AG04449 (cell line): ENCODE data around the gene DHX15.

Experiments used
- CTCF ChIA-PET: fragments of 350-600 bp; formaldehyde crosslinking; extraction: SDS; loops from one replicate; lab custom pipeline; 2021; ENCODE audit warnings: antibody characterized with exemption; lab: Yijun Ruan, JAX
- POLR2A ChIA-PET: fragments of 400-600, 350-600 bp; formaldehyde crosslinking; extraction: SDS; loops from one replicate; lab custom pipeline; 2020; ENCODE audit warnings: antibody characterized with exemption, inconsistent platforms; lab: Yijun Ruan, JAX
- DNase-seq: peaks from one replicate; pipeline ENCODE4 v3.0.0-alpha.2; 2010; ENCODE audit warnings: low read depth, low spot score
- H3K4me3 ChIP-seq: 2 replicates; pipeline ENCODE4 v1.5.1; 2011; ENCODE audit warnings: low read depth, mild to moderate bottlenecking, control low read depth, low read length
- TF ChIP-seq, protein P1 (sequence below): IDR thresholded peaks from one replicate; pipeline ENCODE4 v1.5.1; 2011; ENCODE audit warnings: mild to moderate bottlenecking, moderate library complexity, low read length, control low read depth, inconsistent platforms; ENCODE audit not compliant: insufficient read depth; ENCODE audit errors: missing control alignments

Gene DHX15

DNA sequence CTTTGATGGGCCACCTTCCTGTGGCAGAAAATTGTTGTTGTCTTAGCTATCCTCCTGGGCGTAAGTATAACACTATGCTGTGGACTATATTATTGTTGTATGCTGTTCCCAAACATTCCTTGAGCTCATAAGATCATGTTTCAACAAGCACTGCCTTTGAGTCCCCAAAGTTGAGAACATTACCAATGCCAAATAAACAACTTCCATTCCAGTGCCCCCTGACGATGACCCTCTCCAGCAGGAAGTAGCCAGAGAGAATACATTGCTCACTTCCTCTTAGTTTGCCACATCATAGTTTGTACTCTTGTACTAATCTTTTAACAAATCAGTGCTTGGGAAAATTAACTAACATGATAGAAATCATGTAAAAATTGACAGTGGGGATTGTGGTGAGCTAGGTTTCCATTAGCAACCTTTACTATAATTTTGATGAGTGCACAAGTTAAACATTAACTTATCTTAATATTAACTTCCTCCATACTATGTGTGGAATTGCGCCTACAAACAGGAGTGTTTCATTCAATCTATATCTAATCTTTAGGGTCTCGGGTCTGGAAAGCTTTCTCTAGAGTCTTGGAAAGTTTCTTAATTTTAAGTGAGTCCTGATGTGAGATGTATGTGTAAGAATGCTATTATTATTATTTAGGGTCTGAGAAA, 20.3 kb upstream of the DHX15 start:
- TF ChIP-seq, protein P1, sequence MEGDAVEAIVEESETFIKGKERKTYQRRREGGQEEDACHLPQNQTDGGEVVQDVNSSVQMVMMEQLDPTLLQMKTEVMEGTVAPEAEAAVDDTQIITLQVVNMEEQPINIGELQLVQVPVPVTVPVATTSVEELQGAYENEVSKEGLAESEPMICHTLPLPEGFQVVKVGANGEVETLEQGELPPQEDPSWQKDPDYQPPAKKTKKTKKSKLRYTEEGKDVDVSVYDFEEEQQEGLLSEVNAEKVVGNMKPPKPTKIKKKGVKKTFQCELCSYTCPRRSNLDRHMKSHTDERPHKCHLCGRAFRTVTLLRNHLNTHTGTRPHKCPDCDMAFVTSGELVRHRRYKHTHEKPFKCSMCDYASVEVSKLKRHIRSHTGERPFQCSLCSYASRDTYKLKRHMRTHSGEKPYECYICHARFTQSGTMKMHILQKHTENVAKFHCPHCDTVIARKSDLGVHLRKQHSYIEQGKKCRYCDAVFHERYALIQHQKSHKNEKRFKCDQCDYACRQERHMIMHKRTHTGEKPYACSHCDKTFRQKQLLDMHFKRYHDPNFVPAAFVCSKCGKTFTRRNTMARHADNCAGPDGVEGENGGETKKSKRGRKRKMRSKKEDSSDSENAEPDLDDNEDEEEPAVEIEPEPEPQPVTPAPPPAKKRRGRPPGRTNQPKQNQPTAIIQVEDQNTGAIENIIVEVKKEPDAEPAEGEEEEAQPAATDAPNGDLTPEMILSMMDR: no peak
- POLR2A ChIA-PET: no interaction called here

DNA sequence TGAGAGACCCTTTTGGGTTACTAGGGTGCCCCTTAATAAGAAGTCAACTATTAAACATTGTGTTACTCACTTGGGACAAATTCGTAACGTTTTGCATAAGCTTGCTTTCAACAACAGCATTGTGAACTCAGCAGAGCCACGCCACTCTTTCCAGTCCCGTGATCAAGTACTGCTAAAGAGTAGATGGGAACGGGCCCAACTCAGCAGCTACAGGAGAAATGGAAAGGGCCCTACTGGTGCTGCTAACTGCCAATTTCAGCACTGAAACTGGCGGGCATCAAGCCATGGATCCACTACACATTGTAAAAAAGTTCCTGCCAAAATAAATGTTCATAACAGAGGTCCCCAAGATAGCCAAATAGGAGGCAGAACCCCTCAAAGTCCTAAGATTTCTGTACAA, 19.0 kb upstream of the DHX15 start:
- TF ChIP-seq, protein P1: no peak
- ChIA-PET POLR2A (no interaction called here), CTCF (no interaction called here)
- no peak for DNase-seq
- no peak overlapping the region for H3K4me3 ChIP-seq

More for the DNA sequence above, 20.3 kb upstream of the DHX15 start:
- no peak for DNase-seq
- CTCF ChIA-PET: no interaction called here
- H3K4me3 ChIP-seq: no peak overlapping the region

DNA sequence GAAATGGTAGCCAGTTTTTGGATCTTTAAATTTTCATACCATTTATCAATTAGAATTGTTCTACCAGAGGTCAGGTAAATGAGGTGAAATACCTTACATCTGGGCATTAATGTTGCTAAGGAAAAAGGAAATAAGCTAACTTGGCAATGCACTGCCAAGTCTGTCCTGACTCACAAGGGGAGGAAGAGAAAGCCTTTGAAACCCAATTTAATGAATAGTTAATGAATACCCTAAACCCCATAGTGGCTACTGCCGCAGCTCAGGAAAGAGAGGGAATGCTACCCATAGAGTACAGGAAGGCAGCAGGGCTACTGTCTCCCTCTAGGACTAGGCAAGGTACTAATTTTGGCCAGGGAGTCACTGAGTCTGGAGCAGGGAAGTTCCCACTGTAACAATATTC, 16.8 kb upstream of the DHX15 start:
- no peak overlapping the region for H3K4me3 ChIP-seq
- ChIA-PET POLR2A (no interaction called here), CTCF (no interaction called here)
- TF ChIP-seq, protein P1: no peak
- DNase-seq: no peak

DNA sequence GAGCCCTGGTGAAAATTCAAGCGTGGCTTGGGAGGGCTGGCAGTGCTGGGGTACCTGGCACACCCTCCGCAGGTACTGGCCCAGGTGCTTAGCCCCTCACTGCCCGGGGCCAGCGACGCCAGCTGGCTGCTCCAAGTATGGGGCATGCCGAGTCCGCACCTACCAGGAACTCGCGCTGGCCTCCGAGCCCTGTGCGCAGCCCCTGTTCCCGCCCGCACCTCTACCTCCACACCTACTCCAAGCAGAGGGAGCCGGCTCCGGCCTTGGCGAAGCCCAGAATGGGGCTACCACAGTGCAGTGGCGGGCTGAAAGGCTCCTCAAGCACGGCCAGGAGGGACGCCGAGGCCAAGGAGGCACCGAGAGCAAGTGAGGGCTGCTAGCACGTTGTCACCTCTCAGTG, 14.9 kb upstream of the DHX15 start:
- TF ChIP-seq, protein P1: no peak
- no peak for DNase-seq
- ChIA-PET POLR2A (no interaction called here), CTCF (no interaction called here)
- no peak overlapping the region for H3K4me3 ChIP-seq

DNA sequence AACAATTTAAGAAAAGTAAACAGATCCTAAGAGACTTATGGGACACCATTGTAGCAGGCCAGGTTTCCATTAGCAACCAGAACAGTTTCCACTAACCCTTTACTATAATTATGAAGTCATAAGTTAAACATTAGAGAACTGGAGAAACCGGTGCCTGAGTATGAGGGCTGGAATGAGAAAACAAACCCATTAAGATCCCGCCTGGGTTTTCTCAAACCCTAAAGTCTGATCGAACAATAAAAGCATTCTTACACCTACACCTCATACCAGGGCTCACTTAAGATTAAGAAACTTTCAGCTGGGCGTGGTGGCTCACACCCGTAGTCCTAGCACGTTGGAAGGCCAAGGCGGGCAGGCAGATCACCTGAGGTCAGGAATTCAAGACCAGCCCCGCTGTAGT, 13.7 kb upstream of the DHX15 start:
- TF ChIP-seq, protein P1: no peak
- POLR2A ChIA-PET: no interaction called here
- CTCF ChIA-PET: no interaction called here
- H3K4me3 ChIP-seq: no peak overlapping the region
- no peak for DNase-seq

DNA sequence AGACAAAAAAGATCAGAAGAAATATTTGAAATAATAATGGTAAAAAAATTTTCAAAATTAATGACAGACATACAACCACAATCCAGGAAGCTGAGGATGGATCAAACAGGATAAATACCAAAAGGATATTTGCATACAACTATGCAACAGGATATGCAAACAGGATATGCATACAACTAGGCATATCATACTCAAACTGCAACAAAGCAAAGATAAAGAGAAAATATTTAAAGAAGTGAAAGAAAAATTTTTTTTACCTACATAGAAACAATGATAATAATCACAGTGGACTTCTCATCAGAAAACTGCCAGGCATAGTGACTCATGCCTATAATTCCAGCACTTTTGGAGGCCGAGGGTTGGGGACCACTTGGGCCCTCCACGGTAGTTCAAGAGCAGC, 11.3 kb upstream of the DHX15 start:
- DNase-seq: no peak
- no peak overlapping the region for H3K4me3 ChIP-seq
- TF ChIP-seq, protein P1: no peak
- ChIA-PET POLR2A (interaction anchor here (0.6 kb wide), 1 partner anchor 138 kb away, joined by 3 read pairs; no protein-coding TSS in a partner anchor), CTCF (interaction anchor here (0.9 to 1.2 kb wide), 2 partner anchors 11 to 385 kb away, joined by 3 read pairs; partner anchors contain the start of gene DHX15)
